HG02798 (cell line): Measurements from ENCODE around the gene KCNIP4.

Experiments used
- ATAC-seq: cut with Tn5 transposase; IDR thresholded peaks from one replicate; pipeline ENCODE4 v1.9.1; 2021; ENCODE audit warnings: mild to moderate bottlenecking; ENCODE audit not compliant: unreplicated experiment, poor library complexity

The KCNIP4 gene

DNA sequence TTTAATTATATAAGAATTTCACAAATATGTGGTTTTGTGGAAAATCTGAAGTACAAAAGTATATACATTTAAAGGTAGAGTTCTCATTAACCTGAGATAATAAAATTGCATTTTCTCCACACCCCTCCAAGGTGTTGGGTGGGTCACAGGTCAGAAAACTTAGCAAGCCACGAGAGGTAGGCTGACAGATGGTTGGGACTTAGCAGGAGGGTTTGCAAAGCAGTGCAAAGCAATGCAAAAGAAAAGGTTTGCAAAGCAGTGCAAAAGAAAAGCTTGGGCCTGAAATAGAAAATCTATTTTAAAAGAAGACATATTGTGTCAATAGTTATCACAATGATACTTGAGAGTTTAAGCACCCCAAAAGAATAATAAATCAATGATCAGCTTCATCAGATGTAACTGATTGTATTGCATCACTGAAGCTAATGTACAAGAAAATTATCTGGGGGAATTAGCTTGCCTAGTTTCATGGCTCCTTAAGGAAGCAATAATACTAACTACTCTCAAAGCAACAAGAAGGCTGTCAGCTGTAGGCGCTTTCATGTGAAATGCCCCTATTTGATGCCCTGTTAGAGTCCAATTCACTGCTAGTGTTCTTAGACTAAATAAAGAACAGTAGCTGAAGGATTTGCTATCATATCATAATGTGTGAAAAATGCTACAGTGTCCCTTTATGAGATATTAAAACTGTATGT, 319.5 kb downstream of the KCNIP4 start:
- no peak for ATAC-seq

DNA sequence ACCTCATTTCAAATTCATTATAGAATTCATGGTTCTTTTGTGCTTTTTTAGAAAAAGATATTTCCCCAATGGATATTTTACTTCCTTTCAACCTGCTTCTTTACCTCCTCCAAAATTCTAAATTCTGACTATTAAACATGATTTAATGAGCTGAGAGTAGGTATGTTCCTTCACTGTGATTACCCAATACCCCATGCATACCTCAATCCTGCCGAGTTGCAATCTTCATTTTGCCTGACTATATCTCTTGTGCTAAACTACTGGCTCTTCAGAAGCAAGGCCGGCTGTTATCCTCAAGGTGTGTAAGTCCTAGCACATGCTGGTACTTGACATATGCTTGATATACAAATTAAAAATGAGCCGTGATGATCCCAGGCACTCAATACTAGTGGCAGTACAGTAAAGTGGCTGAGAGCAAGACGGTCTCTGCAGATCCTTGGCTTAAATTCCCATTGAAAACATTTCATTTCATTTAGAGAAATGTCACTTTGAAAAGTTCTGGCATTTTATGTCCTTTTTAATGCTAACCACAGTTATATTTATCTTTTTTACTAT, 320.4 kb downstream of the KCNIP4 start:
- ATAC-seq = no peak

DNA sequence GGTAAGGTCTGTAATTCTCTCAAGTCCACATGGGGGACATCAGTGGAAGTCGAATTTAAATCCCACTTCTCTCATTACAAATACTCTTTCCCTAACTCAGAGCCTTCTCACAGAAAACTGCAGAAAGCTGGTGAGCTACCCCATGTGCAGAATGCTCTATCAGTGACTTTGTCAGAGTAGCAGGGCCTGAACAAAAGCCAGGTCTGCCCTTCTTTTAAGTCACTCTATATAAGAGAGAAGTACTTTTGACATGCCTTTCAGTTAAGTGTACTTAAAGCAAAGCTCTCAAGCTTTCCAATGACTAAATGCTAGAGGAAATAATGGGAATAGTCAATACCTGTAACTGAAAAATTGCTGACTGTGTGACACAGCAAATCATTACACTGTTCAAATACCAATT, 323.1 kb downstream of the KCNIP4 start:
- ATAC-seq = no peak

DNA sequence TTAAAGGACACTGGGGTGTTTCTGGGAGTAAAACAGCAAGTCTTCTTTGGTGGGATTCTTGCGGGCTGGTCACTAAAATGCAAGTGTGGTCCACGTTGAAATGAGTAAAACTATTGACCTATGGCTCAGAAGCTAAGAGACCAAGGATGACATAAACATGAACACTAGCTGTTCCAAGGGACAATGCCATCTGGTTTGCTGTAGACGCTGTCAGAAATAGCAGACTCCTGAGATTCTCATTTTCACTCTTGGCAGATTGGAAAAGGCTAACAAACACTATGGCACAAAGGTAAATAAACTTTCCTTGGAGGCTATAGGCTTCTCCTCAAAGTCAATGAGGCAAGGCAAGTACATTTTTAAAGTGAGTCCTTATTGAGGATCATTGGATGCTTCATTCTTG, 343.6 kb downstream of the KCNIP4 start:
- no peak for ATAC-seq

DNA sequence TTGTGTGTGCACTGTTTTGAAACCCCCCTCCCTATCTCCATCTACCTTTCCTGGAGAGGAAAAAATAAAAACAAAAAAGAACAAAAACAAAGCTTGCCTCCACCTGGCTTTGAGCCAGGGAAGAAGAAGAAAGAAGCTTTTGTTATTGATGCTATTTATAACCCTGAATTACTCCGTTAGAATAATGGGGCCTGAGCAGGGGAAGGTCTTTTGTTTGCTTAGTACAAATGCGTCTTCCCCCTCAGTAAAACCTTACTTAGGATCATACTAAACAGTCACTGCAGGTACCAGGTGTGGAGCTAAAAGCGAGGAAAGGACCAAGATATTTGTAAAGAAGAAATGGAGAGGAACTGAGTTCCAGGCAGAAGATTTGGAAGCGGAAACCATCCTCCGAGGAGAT, 352.1 kb downstream of the KCNIP4 start:
- no peak for ATAC-seq

DNA sequence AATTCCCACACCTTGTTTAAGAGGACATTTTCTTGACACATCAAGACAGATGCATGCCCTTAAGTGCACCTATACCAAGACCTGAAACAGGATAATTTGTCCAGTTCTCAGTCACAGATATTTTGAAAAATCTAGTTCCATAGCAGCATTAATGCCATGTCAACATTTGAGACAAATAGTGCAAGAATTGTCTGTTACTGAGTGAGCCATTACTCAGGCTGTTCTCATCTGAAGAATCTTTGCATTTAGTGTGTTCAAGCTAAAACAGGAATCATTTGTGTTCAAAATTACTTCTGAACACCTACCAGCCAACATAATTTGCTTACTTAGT, 354.9 kb downstream of the KCNIP4 start:
- no peak for ATAC-seq

DNA sequence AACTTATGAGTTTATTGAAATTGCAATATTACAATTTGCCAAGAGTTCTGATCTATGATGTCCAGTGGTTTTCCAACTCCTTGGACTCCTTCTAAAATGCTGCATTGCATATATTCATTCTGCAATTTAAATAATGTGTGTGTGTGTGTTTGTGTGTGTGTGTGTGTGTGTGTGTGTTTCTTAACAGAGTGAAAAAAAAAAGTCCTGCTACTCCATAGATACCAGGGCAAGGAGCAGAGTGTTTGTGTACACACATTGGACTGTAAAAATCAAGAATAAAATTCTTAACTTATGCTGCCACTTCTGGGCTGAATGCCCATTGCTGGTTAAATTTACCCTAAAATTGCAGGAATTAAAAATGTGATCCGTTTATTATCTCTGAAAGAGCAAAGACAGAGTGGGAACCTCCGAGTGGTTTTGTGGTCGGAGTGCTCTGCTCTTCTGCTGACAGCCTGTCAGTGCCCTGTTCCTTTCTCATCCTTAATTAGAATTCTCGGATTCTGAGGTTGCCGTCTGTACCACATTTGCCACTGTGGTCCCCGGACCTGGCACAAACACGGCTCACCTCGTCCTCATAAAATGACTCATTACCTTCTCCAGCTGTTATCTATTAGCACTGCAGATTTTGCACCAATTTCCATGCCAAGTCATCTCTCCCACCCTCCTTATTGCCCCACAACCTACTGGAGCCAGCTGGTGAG, 355.5 kb downstream of the KCNIP4 start:
- ATAC-seq = no peak

DNA sequence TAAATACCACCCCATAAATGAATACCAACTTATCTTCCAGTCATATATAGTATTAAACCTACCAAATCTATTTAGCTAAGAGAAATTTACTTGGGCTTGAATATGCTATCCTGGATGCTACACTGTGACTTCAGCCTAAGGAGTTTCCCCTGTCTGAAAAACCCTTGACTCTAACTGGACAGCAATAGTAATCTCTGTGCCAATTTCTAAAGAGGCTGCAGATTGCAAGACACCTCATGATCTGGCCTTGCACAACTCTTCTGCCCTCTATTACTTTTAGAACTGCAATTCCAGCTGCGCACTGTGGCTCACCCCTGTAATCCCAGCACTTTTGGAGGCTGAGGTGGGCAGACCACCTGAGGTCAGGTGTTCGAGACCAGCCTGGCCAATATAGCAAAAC, 371.5 kb downstream of the KCNIP4 start:
- no peak for ATAC-seq

DNA sequence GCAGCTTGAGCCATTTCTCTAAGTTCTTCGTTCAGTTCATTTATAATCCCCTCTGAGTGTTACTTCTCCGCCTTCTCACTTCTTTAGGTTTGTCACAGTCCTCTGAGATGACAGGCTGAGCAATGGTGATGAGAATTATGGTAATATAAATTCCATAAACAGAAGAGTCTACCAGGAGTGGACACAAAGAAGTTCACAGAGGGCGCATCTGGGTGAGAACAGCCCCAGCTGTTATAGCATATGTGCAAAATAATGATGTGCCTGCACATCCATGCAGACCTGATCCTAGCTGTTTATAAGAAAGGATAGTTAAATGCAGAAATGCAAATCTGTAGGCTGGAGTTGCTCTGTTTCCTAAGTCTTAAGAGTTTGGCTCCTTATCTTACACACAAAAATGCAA, 377.5 kb downstream of the KCNIP4 start:
- no peak for ATAC-seq

DNA sequence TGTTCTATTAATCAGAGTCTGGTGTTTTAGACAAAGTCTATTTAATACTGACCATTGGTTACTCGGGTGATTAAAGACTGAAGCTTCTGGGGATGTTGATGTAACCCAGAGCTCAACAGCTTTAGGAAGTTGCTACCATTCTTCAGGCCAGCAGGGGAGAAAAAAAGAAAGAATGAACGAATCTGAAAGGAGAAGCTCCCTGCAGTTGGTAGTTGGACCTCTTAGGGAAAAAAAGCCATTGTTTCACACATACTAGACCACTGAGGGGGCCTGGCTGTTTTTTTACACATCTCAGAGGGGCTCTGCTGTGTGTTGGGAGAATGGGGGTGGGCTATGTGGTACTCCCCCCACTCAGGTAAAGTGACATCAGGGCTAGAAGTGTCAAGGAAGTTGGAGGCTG, 378.9 kb downstream of the KCNIP4 start:
- ATAC-seq = no peak

DNA sequence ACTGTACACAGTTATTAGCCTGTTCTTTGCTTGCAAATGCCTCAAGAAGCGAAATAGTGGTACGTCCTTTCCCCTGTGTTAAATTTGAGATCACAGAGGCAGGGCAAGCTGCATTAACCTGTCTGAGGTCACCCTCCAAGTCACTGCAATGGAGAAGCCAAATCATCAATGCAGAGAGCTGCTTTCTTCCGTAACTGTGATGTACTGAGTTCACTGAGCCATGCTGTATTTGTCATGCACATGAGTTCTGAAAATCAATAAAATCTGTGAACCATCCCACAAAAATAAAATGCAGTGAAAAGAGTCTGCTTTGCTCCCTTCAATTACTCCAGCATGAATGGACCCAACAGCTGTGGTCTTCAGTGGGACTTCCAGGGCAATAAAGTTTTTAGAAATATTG, 393.5 kb downstream of the KCNIP4 start:
- no peak for ATAC-seq

DNA sequence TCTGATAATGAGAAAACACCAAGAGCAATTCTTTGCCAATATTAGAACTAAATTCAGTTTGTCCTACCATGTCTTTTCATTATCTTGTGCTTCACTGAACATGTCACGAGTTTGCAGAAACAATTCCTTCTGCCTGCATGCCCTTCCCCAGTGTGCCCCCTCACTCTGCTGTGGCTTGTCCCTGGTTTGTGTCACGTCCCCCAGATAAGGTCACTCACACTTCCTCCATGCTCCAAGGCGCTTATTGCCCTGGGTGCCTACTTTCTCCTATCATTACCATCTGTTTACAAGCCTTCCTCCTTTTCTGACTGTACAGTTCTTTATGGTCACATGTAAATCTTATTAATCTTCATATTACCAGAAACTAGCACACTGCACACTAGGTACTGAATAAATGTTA, 394.1 kb downstream of the KCNIP4 start:
- no peak for ATAC-seq

DNA sequence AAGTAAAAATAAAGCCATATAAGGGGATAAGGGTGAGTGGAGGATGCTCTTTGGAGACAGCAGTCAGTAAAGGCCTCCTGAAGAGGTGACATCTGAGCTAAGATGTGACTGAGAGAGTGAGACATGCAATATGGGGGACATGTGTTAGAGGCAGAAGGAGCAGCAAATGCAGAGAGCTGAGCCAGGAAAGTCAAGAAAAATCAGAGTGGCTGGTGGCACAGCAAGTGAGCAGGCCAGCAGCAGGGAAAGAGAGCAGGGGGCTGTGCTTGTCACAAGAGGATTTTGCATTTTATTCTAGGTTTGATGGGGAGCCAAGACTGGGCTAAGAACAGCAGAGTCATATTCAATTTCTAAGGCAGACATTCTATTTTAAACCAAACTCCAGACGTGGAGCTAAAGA, 394.5 kb downstream of the KCNIP4 start:
- ATAC-seq = no peak

DNA sequence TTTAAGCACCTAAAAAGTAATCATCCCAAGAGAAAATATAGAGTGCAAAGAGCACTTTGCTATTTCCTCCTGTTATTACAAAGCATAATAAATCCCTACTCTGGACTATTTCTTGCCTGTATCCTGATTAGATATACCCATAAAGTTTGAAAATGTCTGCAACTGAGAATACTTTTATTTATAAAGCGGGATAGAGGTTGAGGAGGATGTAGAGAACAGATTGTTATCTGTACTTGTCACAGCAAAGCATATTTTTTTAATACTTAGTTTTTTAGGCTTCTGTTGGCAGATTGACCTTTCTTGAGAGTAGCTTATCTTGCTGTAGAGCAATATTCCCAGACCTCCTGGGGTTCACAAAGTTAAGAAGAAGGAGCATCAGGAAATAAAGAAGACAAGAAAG, 396.1 kb downstream of the KCNIP4 start:
- no peak for ATAC-seq

DNA sequence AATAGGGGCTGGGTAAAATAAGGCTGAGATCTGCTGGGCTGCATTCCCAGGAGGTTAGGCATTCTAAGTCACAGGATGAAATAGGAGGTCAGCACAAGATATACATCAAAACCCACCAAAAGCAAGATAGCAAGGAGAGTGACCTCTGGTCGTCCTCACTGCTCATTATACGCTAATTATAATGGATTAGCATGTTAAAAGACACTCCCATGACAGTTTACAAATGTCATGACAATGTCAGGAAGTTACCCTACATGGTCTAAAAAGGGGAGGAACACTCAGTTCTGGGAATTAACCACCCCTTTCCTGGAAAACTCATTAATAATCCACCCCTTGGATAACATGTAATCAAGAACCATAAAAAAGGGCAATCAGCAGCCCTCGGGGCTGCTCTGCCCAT, 403.6 kb downstream of the KCNIP4 start:
- ATAC-seq = no peak

DNA sequence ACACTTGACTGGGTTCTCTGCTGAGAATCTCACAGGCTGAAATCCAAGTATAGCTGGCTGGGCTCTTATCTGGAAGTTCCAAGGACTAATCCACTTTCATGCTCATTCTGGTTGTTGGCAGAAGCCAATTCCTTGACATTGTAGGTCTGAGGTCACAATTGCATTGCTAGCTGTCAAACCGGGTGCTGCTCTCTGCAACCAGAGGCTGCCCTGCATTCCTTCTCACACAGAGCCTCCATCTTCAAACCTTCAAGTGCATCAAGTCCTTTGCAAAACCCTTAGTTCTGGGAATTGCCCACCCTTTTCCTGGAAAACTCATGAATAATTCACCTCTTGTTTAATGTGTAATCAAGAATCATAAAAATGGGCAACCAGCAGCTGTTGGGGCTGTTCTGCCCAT, 404.2 kb downstream of the KCNIP4 start:
- no peak for ATAC-seq

DNA sequence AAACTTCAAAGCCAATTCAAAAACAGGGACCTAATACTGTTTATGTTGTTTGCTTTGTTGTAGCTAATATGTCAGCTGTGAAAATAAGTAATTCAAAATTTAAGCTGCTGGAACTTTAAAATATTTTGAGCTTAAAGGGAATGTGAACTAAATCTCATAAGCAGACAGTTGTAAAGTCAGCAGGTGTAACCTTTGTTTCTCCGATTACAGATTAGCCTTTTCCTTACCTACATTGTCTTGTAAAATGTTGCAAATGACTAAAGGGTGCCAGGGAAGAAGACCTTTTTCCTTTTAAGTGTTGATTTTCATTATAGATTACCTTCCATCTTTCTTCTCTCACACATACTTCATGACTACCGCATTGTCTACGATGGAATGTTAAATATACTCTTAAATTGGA, 405.1 kb downstream of the KCNIP4 start:
- ATAC-seq = no peak

DNA sequence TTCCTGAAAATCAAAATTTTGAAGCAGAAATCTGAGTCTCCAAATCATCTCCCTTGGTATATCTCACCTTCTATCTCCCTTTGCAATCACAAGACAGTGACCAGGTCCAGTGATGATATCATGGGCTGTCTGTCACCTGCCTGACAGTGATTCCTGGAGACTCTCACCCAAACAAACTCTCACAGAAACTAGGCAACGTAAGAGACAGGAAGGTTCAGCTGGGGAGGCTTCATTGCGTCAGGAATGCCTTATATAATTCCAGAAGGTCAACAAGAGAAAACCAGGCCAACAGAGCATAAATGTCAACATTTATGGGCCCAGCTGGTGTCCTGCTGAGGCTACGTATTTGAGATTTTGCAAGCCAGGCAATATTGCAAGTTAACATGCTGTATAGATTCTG, 412.7 kb downstream of the KCNIP4 start:
- no peak for ATAC-seq

DNA sequence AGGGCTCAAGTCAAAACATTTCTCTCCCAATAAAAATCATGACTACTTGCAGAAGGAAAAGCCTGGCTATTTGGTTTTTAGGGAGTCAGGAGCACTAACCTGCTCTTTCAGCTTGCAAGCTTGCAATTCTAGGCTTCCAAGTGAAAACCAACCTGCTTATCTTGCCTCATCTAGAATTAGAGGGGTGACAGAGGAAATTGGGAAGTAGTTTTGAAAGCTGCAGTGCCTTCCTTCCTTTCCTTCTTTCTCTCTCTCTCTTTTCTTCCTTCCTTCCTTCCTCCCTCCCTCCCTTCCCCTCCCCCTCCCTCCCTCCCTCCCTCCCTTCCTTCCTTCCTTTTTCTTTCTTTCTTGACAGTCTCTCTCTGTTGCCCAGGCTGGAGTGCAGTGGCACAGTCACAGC, 417.5 kb downstream of the KCNIP4 start:
- ATAC-seq = no peak

DNA sequence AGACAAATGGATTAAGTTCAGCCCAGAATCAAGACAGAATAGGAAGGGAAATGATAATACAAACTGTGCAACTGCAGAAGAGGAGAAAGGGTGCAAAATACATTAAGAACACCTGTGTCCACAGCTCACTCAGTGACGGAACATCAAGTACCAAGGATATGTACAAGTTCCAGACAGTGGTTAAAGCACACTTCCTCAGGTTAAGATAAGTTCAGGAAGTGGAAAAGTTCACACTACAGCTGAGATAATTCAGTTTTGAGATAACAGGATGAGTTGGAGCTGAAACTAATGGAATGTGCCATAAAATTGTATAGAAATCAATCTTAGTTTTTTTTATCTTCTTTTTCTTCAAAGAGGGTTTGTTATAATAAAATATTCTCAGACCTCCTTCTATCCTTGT, 419.4 kb downstream of the KCNIP4 start:
- ATAC-seq = no peak

DNA sequence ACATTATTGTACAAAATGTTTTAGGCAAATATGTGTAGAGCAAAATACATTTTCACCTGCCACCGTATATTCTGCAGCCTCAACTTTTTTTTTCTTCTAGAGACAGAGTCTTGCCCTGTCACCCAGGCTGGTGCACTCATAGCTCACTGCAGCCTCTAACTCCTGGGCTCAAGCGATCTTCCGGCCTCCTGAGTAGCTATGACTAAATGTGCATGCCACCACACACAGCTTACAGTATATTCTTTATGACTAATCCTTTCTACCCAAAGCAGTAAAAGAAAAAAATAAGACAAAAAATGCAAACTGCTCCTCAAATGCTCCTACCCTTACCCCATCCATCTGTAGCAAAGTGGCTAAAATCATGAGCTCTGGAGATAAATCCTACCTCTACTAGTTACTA, 426.3 kb downstream of the KCNIP4 start:
- ATAC-seq = no peak
